Activated T-helper 9 cell treated with anti-CD3 and anti-CD28 coated beads, Interleukin-2, amount 50 U/mL, for 16 hours (primary cell): Measurements from ENCODE around the gene HOXB5.

Experiments used
- DNase-seq: peaks from one replicate; pipeline ENCODE4 v3.0.0-alpha.2; 2020; ENCODE audit warnings: low read depth

The HOXB5 gene

DNA sequence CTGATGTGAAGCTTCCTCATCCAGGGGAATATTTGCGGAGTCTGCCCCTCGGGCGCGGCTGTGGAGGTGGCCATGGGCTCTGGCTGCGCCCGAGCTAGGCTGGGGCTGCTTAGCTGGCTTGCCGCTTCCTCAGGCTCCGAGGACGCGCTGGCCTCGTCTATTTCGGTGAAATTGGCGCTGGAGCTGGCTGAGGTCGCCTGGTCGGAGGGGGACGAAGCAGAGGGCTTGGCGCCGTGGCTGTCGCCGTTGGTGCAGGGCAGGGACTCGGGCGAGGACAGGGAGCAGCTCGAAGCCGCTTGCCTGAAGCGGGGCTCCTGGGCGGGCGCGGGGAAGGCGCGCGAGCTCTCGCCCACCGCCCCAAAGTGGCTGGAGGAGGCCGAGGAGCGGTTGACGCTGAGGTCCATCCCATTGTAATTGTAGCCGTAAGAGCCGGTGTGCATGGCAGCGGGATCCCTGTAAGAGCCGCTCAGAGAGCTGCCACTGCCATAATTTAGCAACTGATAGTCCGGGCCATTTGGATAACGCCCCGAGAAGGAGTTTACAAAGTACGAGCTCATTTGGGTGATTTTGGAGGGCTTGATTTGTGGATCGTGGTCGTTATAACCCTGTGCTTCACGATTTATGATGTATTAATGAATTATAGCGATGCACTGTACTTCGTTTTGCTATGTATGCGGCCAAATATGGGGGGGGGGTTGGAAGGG is at the start of gene HOXB5:
TSS of gene HOXB5 (minus strand) at position 654 of the 704 bp plus-strand sequence. CDS start at position 557, 97 bp downstream.
- DNase-seq: no peak

DNA sequence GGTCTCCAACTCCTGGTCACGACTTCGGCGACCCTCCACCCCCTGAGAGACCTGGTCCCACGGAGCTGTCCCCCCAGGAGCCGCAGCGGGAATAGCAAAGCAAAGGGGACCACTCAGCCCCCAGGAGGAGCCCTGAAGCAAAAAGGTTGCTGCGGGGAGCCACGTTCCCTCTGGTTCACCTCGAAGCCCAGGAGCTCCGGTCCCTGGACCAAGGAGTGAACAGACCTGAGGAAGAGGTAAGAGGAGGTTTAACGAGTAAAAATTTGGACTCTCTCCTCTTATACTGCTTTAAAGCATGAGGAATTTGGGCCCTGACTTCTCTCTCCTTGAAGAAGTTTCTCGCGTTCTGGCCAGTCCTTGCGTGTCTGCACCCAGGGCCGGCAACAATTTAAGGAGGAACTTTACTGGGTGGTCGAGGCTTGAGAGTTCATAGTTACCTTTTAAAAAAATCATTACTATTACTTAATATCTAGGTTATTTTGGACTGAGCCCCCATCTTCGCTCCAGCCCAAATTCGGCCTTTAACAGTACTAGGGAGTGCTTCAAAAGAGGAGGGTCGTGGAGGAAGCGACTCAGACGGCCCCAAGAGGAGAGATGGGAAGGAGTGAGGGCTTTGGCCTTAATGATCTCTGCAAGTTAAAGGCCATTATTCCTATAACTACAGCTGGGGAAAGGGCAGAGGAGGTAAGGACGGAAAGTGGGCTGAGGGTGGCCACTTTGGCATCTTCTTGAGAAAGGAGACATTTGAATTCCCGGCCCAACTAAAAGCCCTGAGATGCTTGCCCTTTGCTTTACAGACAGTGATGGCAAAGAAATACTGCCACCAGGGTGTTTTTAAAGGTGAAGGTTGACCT is 49.5 kb upstream of the HOXB5 start:
- no peak for DNase-seq

DNA sequence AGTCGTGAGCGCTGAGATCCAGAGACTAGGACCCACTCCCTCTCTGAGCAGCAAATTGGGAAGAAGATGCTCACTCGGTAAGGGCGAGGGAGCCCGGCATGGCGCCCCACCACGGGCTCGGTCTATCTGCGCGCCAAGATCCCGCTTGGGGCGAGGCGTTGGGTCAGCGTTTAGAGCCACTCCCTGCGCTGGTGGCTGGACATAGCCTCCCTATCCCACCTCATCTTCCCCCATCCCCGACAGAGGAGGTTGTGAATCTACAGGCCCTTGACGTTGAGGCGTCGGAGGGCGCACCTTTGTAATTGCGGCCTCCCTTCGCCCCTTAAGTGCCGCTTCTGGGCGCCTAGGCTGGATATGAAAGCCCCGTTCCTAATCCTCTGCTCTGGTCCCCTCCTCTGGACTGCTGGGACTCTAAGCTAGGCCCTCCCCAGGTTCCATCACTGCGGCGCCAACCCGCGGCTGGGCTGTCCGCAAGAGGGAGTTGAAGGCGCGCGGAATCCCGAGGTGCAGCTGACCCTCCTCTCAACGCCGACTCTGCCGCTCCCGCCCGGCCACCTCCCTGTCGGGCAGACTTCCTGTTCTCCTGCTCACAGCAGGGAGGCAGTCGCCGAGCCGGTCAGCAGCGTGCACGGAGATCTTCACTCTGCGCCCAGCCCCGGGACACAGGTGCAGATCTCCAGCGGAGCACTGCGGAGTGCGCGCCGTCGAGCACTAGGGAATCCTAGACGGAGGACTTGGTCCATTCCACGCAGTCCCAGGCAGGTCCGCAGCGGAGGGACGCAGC is 48.7 kb upstream of the HOXB5 start:
- DNase-seq: no peak

DNA sequence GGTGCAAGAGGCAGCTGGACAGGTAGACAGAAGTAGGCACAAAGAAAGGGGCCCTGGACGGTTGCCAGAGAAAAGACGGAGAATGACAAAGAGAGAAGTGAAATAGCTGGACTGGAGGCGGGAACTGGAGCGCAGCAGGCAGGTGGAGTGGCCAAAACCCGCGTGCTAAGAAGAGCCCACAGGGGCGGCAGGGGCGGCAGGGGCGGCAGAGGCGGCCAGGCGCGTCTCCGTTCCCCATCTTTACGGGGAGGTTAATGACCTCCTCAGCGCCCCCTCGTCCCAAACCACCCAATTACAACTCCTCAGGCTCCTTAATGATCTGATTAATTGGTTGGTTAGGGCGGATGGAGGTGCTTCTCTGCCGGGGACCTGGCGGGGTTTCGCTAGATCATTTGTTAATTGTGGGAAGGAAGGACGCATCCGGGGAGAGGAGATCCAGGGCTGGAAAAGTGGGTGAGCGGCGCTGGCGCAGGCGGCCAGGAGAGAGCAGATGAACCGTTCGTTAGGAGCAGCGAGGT is 48.0 kb upstream of the HOXB5 start:
- DNase-seq: no peak

DNA sequence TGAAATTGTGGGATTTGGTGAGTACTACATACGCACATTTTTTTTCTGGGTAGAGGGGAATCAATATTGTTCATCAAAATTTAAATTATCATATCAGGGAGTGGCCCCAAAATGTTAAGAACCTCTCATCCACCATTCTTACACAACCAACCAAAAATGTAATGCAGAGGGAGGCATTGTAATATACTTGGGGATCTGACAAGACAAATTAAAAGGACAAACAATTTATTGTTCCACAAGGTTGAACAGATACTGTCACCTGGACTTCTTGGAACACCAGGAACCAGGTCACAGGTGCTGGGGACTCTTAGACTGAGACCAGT is 47.2 kb upstream of the HOXB5 start:
- no peak for DNase-seq

DNA sequence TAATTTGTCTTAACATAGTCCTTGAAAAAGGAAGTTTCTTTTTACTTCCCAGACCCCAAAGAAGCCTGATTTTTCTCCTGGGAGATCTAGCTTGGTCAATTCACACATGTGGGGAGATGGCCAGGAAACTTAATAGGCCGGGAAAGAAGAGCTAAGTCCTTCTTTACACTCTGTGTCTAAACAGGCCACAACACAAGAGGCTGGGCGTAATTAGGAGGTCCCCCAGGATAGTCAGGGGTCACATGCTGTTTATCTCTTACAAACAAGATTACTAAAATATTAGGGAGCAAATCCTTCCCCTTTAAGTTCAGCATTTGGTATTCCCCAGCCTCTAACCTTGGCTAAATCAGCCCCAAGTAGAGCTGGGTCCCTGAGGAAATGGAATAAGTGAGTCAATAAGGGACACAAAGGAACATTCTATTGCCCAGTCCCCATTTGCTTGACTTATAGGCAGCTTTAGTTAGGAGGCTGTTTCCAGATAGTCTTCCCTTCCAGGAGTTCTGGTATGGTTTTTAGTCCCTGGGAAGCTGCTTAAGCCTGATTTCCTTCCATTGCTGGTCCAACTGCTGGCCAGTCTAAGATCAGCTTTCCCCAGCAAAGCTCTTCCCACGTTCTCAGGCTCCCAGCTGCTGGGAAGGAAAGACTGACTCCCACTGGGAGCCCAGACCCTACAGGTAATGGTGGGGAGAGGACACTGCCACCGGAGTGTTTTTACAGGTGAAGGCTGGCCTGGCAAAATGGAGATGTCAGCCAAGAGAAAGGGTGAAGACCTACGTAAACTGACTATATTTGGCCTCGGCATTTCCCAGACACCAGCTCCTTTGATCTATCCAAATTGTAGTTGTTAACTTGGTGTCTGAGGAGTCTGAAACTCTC is 46.6 kb upstream of the HOXB5 start:
- no peak for DNase-seq

DNA sequence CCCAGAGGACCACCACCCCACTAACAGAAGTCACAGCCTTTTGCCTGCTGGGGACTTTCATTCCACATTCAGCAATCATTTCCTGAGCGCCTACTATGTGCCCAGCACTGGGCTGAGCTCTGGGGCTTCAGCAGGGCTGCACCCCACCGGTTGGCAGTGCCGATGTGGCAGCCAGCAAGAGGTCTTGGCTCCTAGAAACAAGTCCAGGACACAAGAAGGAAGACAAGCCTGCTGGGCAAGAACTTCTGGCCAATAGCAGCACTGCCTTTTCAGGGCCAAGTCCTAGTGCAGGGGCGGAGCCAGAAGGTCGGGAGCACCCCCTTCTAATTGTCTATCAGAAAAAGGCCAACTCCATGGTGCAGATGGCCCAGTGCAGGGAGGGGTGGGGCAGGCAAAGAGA is 45.6 kb upstream of the HOXB5 start:
- no peak for DNase-seq

DNA sequence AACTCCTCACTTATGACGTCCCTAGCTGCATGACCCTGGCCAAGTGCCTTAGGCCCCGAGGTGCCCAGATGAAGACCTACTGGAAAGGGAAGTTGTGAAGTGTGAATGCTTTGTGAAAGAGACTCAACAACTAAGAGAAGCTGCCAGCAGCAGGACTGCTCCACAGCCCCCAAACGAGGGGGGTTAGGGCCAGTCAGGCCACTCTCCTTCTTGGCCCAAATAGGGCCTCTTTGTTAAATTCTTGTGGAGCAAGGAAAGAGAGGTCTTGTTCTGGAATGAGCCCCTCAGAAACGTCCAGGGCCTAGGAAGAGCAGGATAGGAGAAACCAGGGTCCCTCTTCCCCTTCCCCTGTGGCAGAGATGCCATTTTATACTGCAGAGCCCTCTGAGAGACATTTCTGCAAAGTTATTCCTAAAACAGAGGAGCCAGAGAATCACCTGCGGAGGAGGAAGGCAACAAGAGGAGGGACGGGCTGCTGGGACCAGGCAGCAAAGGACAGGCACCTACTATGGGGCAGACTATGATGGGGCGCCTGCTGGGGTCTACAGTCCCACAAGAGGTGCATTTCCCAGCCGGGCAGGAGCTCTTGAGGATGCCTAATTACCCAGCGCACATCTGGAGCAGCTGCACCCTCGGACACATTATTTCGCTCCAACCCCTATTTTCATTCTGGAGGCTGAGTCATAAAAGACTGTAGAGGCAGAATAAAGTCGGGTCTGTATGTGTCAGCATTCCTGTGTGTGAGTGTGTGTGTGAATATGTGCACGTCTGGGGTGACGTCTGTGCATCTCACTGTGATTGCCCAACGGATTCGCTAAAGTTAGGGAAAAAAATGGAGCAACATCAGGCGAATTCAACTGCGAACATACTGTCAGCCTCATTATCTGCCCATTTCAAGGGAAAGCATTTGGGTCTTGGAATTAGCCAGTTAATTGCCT is 44.0 kb upstream of the HOXB5 start:
- no peak for DNase-seq

DNA sequence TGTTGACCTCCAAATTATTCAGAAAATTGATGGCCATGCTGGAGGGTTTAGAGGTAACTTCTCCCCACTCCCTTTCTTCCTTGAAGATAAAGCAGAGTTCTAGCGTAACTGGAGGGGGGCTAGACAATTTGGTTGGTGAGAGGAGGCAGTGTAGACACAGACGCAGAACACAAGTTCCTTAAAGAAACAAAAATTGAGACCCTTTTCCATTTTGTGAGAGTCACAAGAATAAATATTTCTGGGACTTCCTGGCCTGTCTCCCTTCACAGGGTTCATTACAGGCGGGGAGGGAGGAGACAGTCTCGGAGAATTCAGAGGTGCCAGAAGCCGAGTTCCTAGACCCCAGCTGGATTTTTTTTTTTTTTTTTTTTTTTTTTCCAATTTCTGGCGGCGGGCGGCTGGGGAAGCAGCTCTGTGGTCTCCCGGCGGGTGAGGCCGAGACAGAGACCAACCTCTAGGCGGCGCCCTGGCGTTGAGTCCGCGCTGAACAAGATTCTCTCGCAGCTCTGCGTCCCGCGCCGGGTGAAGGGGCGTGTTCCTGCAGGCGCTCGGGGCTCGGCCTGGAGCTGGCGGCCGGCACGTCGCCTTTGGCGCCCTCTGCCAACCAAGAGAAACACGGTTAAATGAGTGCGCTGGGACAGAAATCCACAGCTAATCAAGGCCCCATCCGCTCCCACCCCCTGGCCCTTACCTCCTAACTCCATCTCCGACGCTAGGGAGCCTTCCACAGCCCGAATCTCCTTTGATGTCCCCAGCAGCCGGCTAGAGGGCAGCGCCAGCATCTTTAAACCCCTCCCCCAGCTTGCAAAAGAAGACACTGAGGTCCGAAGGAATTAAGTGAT is 42.8 kb upstream of the HOXB5 start:
- DNase-seq: peak; percentile 66

DNA sequence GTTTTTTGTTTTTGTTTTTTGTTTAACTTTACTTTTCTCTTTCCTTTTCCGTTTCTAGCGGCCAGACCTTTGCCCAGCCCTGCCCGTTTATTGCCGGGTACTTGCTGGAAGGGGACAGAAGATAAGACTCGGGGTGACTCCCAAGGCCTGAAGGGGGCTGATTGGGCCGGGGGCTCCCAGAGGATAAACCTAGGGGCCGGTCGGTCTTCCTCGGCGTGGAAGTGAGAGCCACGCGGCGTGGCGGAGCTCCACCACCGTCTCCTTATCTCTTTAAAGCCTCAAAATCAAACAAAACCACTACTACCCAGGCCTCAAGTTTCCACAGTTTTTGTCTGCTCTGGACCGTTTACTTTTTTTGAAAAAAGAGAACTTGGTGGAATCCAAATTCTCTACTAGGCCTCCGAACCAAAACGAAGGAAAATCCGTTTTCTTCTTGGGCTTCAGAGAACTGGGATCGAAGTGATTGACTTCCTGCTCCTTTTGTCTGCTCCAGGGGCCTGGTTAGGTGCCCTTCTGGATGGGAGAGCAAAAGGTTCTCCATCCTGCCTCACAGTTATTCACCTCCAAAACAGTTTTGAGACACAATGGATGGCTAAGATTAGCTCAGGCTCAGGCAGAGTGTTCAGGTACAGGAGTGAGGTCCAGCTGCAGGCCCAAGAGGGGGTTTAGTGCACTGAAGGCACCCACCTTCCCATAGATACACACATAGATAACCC is 41.1 kb upstream of the HOXB5 start:
- DNase-seq: no peak

DNA sequence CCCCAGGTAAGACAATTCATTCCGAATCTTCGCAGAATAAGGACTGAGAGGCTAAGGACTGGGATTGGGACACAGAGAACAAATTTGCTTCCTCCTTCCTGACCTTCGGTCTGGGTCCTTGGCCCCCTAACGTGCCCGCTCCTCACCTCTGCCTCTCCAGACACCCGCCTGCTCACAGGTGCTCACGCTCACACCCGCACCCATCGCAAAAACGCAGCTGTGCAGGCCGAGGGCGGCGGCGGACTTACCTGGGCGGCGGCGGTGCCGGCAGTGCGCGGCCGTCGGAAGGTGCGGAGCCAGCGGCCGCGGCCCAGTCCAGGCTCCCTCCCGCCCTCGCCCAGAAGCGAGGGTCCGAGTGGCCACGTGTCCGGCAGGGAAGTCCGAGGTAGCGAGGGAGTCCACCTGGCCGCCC is 39.7 kb upstream of the HOXB5 start:
- no peak for DNase-seq

DNA sequence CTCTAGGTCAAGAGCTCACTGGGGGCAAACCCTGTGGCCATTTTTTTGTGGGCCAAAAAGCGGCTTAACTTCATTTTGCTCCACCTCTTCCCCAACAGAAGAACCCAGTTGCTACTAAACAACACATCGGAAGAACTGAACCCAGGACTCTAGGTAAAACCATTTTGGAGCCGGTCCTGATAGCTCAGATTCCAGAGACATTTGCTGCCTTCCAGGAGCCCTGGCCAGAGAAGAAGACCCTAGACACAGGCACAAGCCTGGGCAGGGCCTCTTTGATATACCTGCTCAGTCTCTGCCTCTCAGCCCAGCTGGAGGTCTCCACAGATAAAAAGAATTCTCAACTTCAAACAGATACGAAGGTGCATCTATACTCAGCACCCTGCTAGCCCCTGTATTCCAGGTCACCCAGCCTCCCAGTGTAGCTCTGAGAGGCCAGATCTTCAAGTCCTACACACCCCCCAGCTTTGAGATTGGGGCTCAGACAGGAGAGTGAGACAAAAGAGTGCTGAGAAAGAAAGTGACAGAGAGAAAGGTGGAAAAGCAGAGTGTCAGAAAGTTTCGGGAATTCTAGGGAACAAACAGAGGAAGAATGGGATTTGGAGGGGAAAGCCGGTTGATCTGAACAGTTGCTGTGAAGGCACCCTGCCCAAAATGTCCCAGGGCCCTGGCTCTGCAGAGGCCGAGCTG is 39.1 kb upstream of the HOXB5 start:
- DNase-seq: no peak

DNA sequence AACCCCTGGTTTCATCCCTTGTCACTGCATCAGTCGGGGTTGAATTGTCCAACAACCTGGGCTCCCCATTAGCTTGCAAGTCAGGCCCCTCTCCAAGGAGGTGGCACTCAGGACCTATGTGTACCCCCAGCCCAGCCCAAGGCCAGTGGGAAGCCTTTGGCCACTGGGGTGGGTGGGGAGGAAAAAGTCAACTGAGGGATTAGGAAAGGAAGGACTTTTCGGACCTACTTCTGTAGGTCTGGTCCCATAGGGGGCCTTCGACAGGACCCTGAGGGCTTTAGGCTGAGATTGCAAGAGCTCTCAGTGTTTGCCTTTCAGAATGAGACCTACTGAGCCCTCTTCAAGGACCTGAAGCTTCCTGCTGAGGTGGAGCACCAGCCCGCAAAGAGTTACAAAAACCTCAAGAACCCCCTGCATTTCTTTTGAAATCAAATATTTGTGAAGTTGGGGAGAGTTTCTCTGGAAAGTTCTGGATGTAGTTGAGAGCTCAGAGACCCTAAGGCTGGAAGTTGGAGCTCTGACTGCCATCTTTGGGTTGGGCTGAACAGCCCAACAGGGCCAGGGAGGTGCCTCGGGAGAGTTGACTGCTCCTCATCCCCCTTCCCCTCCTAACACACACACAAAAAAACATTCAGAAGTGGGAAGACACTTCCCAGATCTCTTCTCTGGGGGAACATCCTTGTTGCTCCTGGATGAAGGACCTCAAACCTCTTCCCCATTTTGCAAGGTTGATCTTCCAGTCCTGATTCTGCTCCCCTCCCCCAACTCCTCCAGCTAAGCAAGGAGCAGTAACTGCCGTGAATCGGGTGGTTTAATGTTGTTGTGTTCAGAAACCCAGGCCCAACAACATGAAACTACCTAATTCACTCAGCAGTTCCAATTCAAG is 38.4 kb upstream of the HOXB5 start:
- no peak for DNase-seq

DNA sequence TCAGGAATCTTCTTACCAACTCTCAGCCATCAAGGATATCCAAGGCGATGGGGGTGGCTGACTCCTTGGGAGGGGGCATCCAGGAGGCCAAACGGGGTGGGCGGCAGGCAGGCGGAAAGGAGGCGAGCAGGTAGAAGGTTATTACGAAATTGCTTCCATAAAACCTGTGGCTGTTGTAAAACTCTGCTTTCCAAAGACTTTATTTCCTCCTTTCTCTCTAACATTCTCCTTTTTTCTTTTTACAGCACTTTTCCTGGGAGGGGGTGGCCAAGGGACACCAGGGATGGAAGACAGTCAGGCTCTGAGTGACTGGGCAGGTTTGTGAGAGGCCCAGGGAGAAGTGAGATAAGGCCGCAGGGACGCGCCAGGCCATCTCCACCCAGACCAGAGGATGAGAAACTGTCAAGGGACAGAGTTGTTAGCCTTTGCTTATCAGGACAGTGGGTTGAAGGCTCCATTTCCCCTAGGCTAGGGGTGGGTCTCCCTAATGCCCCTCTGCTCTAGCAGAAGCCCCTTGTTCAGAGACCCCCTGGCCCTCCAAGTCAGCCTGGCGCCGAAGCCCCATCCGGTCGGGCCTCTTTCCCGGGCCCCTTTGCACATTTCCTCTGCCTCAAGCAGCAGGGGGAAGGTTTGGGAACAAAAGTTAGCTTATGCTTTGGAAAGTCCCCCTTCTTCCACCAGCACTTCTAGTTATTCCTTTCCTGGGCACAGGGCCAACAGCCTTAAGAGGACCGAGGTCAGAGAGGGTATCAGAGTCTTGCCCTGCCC is 37.5 kb upstream of the HOXB5 start:
- DNase-seq: no peak

DNA sequence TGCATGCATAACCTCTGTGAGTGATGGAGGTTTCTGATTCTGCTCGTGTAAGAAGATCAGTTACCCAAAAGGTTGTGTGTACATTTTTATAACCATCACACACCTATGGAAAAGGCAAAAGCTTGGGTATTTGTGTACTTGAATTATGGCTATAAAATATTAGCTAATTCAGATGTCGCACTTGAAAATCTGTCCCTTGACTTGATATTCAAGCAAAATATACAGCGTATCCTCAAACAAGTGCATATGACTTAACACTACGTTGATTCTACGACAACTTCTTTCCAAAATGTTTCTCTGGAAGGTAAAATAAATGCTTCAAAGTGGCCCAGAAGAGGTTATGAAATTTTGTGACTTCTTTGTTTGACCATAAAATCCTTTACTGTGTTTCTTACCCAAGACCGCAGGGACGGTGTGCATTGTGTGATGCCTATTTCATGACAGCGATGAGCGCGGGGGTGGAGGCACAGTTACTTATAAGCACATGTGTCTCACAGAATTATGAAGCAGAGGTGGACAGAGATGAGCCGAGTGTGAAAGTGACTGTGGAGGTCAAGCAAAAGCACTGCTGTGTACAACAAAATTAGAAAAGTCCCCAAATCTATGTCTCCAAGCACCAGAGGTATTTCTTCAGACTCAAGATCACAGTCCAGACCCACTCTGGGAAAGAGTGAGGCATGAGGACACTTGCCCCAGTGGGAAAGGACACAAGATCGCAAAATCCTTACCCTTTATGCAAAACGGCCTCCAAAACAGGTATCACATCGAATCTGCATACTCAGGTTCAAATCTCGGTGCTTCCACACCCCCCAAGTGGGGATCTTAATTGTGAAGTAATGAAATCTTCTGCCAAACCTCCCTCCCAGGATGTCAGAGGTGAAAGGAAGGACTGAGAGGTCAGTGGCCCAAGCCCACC is 36.7 kb upstream of the HOXB5 start:
- no peak for DNase-seq
